HG03442 (cell line): ENCODE measurements around the gene ANKMY2.
A peak's percentile ranks its signal among the peaks of the same experiment; 100 is the strongest.
"Not testable (repeated sequence)": the region's sequence is repeated elsewhere in the genome, so short reads cannot be mapped to it uniquely, and the experiment has no call there.

Source experiments
- ATAC-seq: cut with Tn5 transposase; IDR thresholded peaks from one replicate; pipeline ENCODE4 v1.9.1; 2021; ENCODE audit warnings: mild to moderate bottlenecking, moderate library complexity; ENCODE audit not compliant: unreplicated experiment

The ANKMY2 gene

GRCh38 chr7:16645593-16646471, at the start of gene ANKMY2, which contains the start of gene BZW2:
Gene ANKMY2, minus strand, starts transcription at chr7:16645754. Its CDS starts 181 bp downstream, at chr7:16645573.
Gene BZW2, plus strand, starts transcription at chr7:16646181. Its CDS starts 19,263 bp downstream, at chr7:16665444.
- ATAC-seq = peak; percentile 95

DNA sequence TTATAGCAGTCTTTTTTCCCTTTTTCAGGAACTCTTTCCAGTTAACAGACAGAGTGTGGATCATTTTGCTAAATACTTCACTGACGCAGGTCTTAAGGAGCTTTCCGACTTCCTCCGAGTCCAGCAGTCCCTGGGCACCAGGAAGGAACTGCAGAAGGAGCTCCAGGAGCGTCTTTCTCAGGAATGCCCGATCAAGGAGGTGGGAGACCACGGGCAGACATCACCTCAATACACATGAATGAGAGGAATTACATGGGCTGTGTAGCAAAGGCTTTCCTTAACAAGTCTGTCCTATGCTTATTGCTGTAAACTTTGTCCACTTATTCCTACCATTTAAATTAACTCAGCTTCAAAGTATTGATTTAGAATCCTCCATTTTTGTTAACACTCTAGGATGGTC, 49.3 kb upstream of the ANKMY2 start:
- no peak for ATAC-seq

DNA sequence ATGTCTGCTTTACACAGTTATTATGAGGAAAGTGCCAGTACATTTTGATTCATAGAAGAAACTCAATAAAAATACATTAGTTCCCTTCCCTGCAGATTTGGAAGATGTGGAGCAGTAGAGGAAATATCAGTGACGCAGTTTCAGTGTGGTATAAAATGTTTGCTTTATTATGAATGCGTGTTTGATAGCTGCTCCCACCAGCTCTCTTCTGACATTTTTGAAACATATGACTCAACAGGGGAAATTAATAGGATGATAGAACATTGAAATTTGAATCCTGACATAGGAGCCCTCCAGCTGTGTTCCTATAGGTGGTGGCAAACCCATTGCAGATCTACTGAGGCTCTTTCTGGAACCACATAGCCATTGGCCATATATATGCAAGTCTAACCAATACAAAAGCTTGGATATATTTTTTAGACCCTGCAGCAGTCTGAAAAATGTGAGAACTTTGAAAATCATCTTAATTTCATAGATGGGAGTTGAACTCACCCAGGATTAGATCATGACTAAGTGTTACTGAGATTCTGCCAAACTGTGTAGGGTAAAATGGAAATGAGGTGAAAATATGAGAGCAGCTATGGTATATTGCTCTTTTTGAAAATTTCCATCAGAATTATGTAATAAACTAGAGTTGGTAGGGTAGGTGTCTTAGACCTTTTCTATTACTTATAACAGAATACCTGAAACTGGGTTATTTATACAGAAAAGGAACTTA, 48.2 kb upstream of the ANKMY2 start:
- no peak for ATAC-seq

DNA sequence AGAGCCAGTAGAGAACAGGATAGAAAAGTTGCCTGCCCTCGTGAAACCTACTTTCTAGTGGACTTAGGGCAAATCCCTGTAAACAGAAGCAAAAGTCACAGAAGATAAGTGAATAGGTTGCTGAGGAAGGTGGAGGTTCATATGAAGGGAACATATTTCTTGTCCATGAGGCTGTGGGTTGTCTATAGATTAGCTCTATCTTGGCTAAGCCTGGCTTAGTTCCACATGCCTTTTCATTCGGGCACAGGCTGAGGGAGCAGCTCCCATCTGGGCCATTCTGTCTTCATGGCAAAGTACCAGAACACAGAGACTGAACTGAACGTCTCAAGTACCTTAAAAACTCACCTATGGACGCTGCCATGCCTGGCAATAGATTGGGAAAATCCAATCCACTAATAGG, 45.7 kb upstream of the ANKMY2 start:
- ATAC-seq = no peak

- ATAC-seq = no peak
These were observed 42.7 kb upstream of the ANKMY2 start for GRCh38 chr7:16688249-16688648.

GRCh38 chr7:16685535-16685934, 40.0 kb upstream of the ANKMY2 start:
- ATAC-seq = no peak

- ATAC-seq = no peak
These were observed 39.4 kb upstream of the ANKMY2 start for GRCh38 chr7:16684935-16685334.

DNA sequence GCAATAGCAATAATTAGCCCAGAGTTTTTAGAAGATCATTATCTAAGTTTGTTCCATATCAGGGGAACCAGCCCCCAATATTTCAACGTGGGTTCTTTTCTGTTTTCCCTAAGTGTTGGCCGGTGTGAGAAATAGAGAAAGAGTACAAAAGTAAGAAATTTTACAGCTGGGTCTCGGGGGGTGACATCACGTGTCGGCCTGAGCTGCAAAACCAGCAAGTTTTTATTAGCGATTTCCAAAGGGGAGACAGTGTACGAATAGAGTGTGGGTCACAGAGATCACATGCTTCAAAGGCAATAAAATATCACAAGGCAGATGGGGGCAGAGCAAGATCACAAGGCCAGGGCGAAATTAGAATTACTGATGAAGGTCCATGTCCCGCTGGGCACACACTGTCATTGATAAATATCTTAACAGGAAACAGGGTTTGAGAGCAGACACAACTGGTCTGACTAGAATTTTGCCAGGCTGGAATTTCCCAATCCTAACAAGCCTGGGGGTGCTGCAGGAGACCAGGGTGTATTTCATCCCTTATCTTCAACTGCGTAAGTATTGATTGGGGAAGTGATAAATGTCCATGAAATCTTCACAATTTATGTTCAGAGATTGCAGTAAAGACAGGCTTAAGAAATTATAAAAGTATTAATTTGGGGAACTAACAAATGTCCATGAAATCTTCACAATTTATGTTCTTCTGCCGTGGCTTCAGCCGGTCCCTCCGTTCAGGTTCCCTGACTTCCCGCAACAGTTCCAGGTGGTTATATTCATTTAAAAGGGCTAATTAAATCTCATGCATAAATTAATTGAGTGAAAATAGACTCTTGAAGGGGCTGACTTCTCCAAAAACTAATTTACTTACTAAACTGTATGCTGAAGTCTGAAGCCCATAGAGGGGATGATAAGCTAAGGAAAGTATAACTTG, 33.4 kb upstream of the ANKMY2 start:
- not testable (repeated sequence) for ATAC-seq

- no peak for ATAC-seq
These were observed 32.5 kb upstream of the ANKMY2 start for GRCh38 chr7:16677978-16678494.

DNA sequence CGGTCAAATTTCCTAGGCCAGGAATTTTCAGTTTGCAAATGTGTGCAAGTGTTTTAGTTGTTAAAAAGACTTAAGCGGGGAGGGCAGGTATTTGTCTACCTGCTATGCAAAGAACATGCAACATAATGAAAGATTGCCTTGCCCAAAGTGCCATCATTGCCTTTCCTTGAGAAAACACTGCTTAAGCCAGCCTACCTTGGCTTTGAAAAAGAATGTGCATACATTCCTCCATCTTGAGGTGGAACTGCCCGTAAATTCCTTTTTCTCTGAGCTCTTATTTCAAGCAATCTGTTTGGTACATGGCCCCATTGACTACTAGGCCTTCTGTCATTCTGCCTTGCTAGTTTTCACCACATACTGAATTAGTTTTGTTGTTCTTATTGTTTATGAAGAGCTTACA, 29.7 kb upstream of the ANKMY2 start:
- no peak for ATAC-seq

GRCh38 chr7:16671811-16672210, 26.3 kb upstream of the ANKMY2 start:
- ATAC-seq = no peak

DNA sequence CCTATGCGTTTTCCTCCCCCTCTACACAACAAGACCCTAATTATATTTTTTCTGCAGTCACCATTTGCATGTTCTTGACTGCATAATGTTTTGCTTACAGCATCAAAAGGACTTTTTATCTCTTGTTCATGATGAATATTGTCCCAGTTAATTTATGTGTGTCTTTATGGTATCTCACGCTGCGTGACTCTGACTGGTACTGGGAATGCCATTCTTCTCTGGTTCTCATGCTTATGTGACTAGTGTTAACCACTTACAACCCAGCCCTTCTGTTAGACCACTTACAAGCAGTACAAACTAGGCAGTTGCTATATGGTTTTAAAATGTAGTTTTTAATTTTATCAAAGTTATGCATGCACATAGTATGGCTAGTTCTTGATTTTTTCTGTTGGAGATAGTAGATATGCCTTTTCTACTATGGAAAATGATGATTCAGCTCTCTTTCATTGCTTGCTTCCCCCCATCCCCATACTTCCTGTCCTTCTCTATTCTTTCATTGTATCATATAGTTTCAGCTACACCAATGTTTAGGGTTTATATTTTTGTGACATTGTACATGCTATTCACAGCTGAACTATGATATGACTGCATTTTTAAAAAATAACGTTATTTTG, 25.3 kb upstream of the ANKMY2 start:
- no peak for ATAC-seq

GRCh38 chr7:16670021-16670420, 24.5 kb upstream of the ANKMY2 start:
- no peak for ATAC-seq

DNA sequence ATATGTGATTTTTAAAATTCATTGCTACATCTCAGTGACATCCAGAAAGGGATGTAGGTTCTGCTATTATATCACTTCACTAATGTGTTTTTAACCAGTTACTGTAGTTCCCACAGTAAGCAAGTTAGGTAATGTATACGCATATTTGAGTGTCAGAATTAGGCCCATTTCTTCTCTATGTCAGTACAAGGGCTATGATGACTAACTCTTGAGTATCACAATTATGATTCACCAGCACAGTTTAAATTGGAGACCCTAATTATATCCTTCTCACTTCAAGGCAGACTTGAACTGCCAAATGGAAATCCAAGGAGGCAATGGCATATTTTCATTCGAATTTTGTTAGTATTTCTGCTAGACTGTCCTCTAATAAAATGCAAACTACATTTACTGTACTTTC, 24.0 kb upstream of the ANKMY2 start:
- ATAC-seq = no peak

GRCh38 chr7:16668978-16669377, 23.4 kb upstream of the ANKMY2 start:
- no peak for ATAC-seq

DNA sequence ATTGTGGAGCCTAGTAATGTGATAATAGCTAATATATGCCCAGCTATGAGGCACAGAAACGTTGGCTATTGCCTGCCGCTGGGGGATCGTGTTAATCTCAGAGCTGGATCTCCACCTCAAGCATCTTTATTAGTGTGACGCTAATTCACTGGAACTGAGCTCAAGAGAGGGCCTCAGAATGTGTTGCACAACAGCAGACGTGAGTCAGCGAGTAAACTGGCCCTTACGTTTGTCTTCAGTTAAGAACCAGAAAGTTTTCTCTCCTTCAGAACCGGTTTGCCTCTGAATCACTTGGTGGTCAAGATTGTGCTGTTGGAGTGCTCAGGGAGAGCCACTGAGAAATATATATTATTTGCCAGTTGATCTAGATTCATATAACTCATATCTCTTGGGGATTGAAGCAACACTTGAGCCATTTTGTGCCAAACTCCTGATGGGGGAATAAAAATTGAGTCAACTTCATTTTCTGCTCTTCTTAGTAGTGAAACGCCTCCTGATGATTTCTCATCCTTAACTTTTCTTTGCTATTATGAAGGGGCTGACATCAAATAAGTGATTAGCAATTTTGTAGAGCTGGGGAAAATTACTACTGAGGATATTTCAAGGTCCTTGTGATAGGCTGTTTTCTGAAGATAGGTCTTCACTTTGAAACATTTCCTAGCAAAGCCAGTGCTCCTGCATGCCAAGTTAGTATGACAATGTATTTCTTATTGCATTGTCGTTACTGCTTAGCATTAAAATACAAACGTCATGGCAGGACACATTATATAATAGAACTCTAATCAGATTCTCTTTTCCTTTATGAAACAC, 22.7 kb upstream of the ANKMY2 start:
- no peak for ATAC-seq

DNA sequence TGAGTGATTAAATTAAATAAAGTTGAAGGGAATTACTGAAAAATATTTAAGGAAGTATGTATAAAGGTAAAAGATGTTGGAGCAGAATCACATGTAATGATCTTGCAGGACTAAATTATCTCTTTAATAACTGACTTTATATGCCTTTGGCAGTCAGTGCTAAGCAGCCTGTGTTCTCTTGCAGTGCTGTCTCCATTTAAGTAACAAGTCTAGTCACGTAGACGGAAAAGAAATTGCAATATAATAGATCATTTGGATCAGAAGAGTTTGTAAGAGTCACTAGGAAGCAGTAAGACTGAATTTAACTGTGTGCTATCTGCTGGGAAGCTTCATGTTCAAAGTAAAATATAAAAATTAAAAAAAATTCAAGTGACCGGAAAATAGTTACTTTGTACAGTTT, 21.8 kb upstream of the ANKMY2 start:
- ATAC-seq = no peak

- no peak for ATAC-seq
These were observed 16.4 kb upstream of the ANKMY2 start for GRCh38 chr7:16661924-16662323.

GRCh38 chr7:16660702-16661464, 15.3 kb upstream of the ANKMY2 start:
- ATAC-seq = no peak
